Adrenal gland (tissue), 12 donors: Measurements from ENCODE around the gene VWA3B. TPM values are rescaled to one million over a fixed set of nuclear protein-coding genes. Genes with fewer than 3 reads are reported as not detected.

ENCODE experiments used
- DNase-seq, 7 donors: peaks; one replicate each; pipeline ENCODE4 v3.0.0-alpha.2; 2019 to 2020
- H3K27ac ChIP-seq, 5 donors: fragments of 200-600 bp; sonication (generic) in 4 of 5; 1 replicate in 3 of 5; 2 replicates in 2 of 5; pipeline versions ENCODE4 v1.5.1 to v1.8.0; 2016 to 2020; ENCODE audit warnings: mild to moderate bottlenecking in 1 of 5
- H3K27me3 ChIP-seq: fragments of 200-600 bp; 2 replicates; pipeline ENCODE4 v1.8.0; 2021
- H3K36me3 ChIP-seq, 2 donors: fragments of 200-600 bp; replicated peaks in 1 of 2; 1 replicate in 1 of 2; 2 replicates in 1 of 2; pipeline versions ENCODE4 v1.5.1 to v1.8.0; 2018 to 2022
- H3K4me1 ChIP-seq, 2 donors: fragments of 200-600 bp; replicated peaks in 1 of 2; 1 replicate in 1 of 2; 2 replicates in 1 of 2; pipeline versions ENCODE4 v1.5.1 to v1.8.0; 2018 to 2021
- H3K4me3 ChIP-seq, 4 donors: fragments of 200-600 bp; sonication (generic) in 3 of 4; one replicate each; pipeline ENCODE4 v1.5.1; 2016 to 2018
- H3K9me3 ChIP-seq, 3 donors: fragments of 200-600 bp; sonication (generic) in 1 of 3; replicated peaks in 1 of 3; 1 replicate in 2 of 3; 2 replicates in 1 of 3; pipeline versions ENCODE4 v1.5.1 to v1.8.0; 2016 to 2021
- CTCF ChIP-seq, 6 experiments: fragments of 450-650 bp in 4 of 6; fragments of 200-600 bp in 2 of 6; sonication (generic) in 1 of 6; IDR thresholded peaks; 1 replicate in 5 of 6; 2 replicates in 1 of 6; pipeline versions ENCODE4 v1.5.1 to v1.8.0; 2016 to 2021; ENCODE audit warnings: antibody characterized with exemption in 6 of 6, mild to moderate bottlenecking in 2 of 6, moderate library complexity in 1 of 6
- POLR2A ChIP-seq, 2 donors: fragments of 450-650 bp; IDR thresholded peaks; one replicate each; pipeline ENCODE4 v1.6.1; 2017; ENCODE audit warnings: antibody characterized with exemption in 2 of 2, mild to moderate bottlenecking in 2 of 2, moderate library complexity in 1 of 2
- WGBS, 4 donors: extraction: QIAGEN DNeasy Blood & Tissue Kit in 2 of 4; methylation state at CpG; one replicate each; pipeline versions ENCODE4 v1.1.5 to v1.1.7; 2013 to 2017; 5-methylcytosine and 5-hydroxymethylcytosine counted together
- intact Hi-C, 2 donors: fragments of 100-400 bp; cut with DNase I; formaldehyde crosslinking; loops; one replicate each; pipeline versions ENCODE4 v1.14.1 to v1.15.0; 2022 to 2023
- polyA plus RNA-seq, 3 donors: library from polyadenylated mRNA; stranded (reverse); fragments of 200-250 nt in 2 of 3; fragments of 350-450 nt in 1 of 3; fragmentation: Illumina TruSeq in 1 of 3; extraction: RNeasy Lipid Tissue Mini Kit (QIAGEN cat#74804) in 1 of 3; gene quantifications; one replicate each; pipeline ENCODE4 v1.2.3, GENCODE V29; 2013 to 2014
- total RNA-seq, 9 donors: library from RNA; depleted of rRNA in 4 of 9; stranded (reverse); fragments of >200 nt in 4 of 9; fragments of 120-200 nt in 1 of 9; fragmentation: NEBNext Ultra II Directional in 1 of 9; extraction: Animal tissue kit (Norgen Biotek cat#: 25700) in 1 of 9; gene quantifications; one replicate each; pipeline versions ENCODE4 v1.1.0 to v1.2.4, GENCODE V29; 2013 to 2023
- donor health status: healthy with polysubstance abuse.
- donor health status: Bipolar disorder and iron deficiency.
- donor health status: DM: yes; HTN: yes; CAD: no.
- donor health status: DM: no; HTN: no; CAD: no.
- donor health status: DM: no; HTN: no; CAD: no.
- donor health status: DM: yes; HTN: yes; CAD: no.

Gene VWA3B
- total and polyA plus RNA-seq, 12 donors: 0.07 to 0.33 (median 0.17) TPM; not detected in 8

DNA sequence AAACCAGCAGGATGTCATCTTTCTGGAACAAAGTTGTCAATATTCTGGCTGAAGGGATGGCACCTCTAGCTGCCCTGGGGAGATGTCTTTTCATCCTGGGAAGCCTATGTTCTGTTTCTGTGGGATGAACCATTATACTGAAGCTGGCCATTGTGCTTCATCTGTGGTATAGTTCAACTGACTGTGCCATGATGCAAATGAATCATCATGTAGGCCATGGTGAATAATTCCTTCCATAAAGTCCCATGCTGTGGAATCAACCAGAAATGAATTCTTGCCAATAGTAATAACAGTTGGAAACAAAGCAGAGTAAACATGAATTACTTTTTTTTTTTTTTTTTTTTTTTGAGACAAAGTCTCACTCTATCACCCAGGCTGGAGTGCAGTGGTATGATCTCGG lies 195.1 kb downstream of the VWA3B start:
- intact Hi-C loops: no loop called here
- no peak overlapping the region for H3K27ac ChIP-seq
- no peaks in the 10 kb centered on the region for H3K36me3 ChIP-seq
- H3K27me3 ChIP-seq: no peaks in the 10 kb centered on the region
- no peak overlapping the region for H3K4me3 ChIP-seq
- TF ChIP-seq POLR2A (IDR thresholded peaks at IDR 0.05) (no peak), CTCF (IDR thresholded peaks at IDR 0.05) (no peak)
- WGBS, 4 donors: 89 to 100% (median 95%) methylated on average over 1 of the region's 1 CpG
- no peak for DNase-seq
- no peaks in the 10 kb centered on the region for H3K9me3 ChIP-seq
- H3K4me1 ChIP-seq: no peaks in the 10 kb centered on the region

DNA sequence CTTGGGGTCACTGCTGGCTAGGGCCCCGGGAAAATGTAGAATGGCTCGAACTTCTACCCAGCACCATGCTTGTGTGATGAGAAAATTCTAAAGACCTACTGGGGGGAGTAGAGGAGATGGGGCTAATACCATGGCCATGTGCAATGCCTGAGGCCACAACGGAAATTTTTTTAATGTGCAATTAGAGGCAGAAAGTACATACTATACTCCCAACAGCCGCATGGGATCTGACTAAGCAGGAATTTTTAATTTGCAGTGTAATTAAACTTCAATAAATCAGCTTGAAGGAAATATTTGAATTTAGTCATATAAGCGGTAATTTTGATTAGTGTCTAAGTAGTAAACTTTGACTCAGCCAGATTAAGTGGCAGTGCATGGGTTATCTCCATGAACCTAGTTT lies 206.1 kb downstream of the VWA3B start:
- no peaks in the 10 kb centered on the region for H3K9me3 ChIP-seq
- no peaks in the 10 kb centered on the region for H3K36me3 ChIP-seq
- no peaks in the 10 kb centered on the region for H3K27me3 ChIP-seq
- H3K4me3 ChIP-seq: no peak overlapping the region
- TF ChIP-seq CTCF (IDR thresholded peaks at IDR 0.05) (no peak), POLR2A (IDR thresholded peaks at IDR 0.05) (no peak)
- intact Hi-C loops: no loop called here
- 77 to 89% (median 83%) methylated on average over 5 of the region's 5 CpGs for WGBS, 4 donors
- no peak for DNase-seq
- no peak overlapping the region for H3K27ac ChIP-seq
- H3K4me1 ChIP-seq: no peaks in the 10 kb centered on the region

- TF ChIP-seq POLR2A (IDR thresholded peaks at IDR 0.05) (no peak), CTCF (IDR thresholded peaks at IDR 0.05) (no peak)
- peak in 2 of 7 donors; percentile 17 to 19 for DNase-seq
- WGBS, 4 donors: 73 to 86% (median 75%) methylated on average over 12 of the region's 12 CpGs
- Histone ChIP-seq H3K27me3 (no peaks in the 10 kb centered on the region), H3K9me3 (no peaks in the 10 kb centered on the region), H3K4me1 (no peaks in the 10 kb centered on the region), H3K36me3 (no peaks in the 10 kb centered on the region), H3K4me3 (no peak overlapping the region), H3K27ac (no peak overlapping the region)
- intact Hi-C loops: no loop called here
Measured at GRCh38 chr2:98293931-98294687, 207.1 kb downstream of the VWA3B start.

DNA sequence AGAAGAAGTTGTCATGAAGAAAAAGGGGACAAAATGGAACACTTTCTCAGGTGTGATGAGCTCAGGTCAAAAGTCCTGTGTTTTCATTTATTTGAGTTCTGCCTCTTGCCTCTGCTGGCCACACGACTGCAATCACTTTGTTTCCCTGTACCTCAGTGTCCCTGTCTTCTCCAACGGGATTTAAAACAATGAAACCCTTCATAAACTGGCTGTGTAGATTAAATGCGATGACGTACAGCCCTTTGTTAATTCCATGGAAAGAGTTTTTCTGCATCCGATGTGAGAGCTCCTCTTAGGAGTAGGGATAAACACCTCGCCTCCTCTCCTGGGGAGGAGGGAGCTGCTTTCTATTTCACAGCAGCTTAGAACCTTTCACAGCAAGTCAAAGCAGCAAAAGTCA lies 207.7 kb downstream of the VWA3B start:
- Histone ChIP-seq H3K27ac (no peak overlapping the region), H3K4me3 (no peak overlapping the region), H3K27me3 (no peaks in the 10 kb centered on the region), H3K9me3 (no peaks in the 10 kb centered on the region), H3K4me1 (no peaks in the 10 kb centered on the region), H3K36me3 (no peaks in the 10 kb centered on the region)
- intact Hi-C loops: no loop called here
- DNase-seq: no peak
- WGBS, 4 donors: 62 to 72% (median 66%) methylated on average over 6 of the region's 6 CpGs
- TF ChIP-seq CTCF (IDR thresholded peaks at IDR 0.05): no peak
- TF ChIP-seq POLR2A (IDR thresholded peaks at IDR 0.05): no peak
